Fibroblast of lung (primary cell): ENCODE measurements around the gene ZNF765. TPM values are rescaled to one million over a fixed set of nuclear protein-coding genes. Genes with fewer than 3 reads are reported as not detected.

Experiments
- DNase-seq, 2 donors: peaks; one replicate each; pipeline versions ENCODE4 v3.0.0 to v3.0.0-alpha.2; 2010; ENCODE audit warnings: low read depth in 2 of 2
- H2AFZ ChIP-seq: 2 replicates; pipeline ENCODE4 v1.5.1; 2012; ENCODE audit warnings: low read length, control low read depth, inconsistent platforms
- H3K27ac ChIP-seq: 2 replicates; pipeline ENCODE4 v1.5.1; 2011; ENCODE audit warnings: low read length, control low read depth; ENCODE audit not compliant: insufficient read depth
- H3K27me3 ChIP-seq: 2 replicates; pipeline ENCODE4 v1.5.1; 2011; ENCODE audit warnings: mild to moderate bottlenecking, low read length; ENCODE audit not compliant: control insufficient read depth, insufficient read depth
- H3K36me3 ChIP-seq: 2 replicates; pipeline ENCODE4 v1.5.1; 2011; ENCODE audit warnings: low read length; ENCODE audit not compliant: control insufficient read depth, insufficient read depth
- H3K4me1 ChIP-seq: 2 replicates; pipeline ENCODE4 v1.5.1; 2011; ENCODE audit warnings: low read length; ENCODE audit not compliant: control insufficient read depth, insufficient read depth; ENCODE audit errors: extremely low read depth
- H3K4me2 ChIP-seq: 2 replicates; pipeline ENCODE4 v1.5.1; 2011; ENCODE audit warnings: low read length, control low read depth; ENCODE audit not compliant: insufficient read depth; ENCODE audit errors: extremely low read depth
- H3K4me3 ChIP-seq, 4 experiments: fragments of 200-600 bp in 1 of 4; sonication (generic) in 1 of 4; replicated peaks in 1 of 4; 2 replicates each; pipeline ENCODE4 v1.5.1; 2011 to 2016; ENCODE audit warnings: low read length in 4 of 4, low read depth in 3 of 4, mild to moderate bottlenecking in 3 of 4, control low read depth in 2 of 4, inconsistent platforms in 1 of 4, mixed read lengths in 1 of 4; ENCODE audit not compliant: insufficient read depth in 1 of 4; ENCODE audit errors: control extremely low read depth in 1 of 4
- H3K79me2 ChIP-seq: 2 replicates; pipeline ENCODE4 v1.5.1; 2012; ENCODE audit warnings: mild to moderate bottlenecking, low read length, inconsistent platforms; ENCODE audit not compliant: control insufficient read depth, insufficient read depth
- H3K9ac ChIP-seq: 2 replicates; pipeline ENCODE4 v1.5.1; 2011; ENCODE audit warnings: mild to moderate bottlenecking, low read length, control low read depth; ENCODE audit not compliant: insufficient read depth
- H3K9me3 ChIP-seq: 2 replicates; pipeline ENCODE4 v1.5.1; 2012; ENCODE audit warnings: low read depth, low read length; ENCODE audit not compliant: control insufficient read depth, insufficient read depth
- H4K20me1 ChIP-seq: 2 replicates; pipeline ENCODE4 v1.5.1; 2011; ENCODE audit warnings: low read length; ENCODE audit not compliant: control insufficient read depth, insufficient read depth; ENCODE audit errors: extremely low read depth
- EZH2 ChIP-seq: IDR thresholded peaks from 2 replicates; pipeline ENCODE4 v1.5.1; 2012; ENCODE audit warnings: low read length, control low read depth, mild to moderate bottlenecking; ENCODE audit errors: missing control alignments
- polyA plus RNA-seq, 2 donors: library from polyadenylated mRNA; depleted of rRNA in 1 of 2; stranded (reverse) in 1 of 2; unstranded in 1 of 2; fragments of >200 nt; gene quantifications; 2 replicates each; pipeline ENCODE4 v1.2.1, GENCODE V29; 2011 to 2012; ENCODE audit warnings: missing spikeins in 1 of 2
- total RNA-seq: library from RNA; depleted of rRNA; stranded (reverse); fragments of >200 nt; gene quantifications from 2 replicates; pipeline ENCODE4 v1.2.1, GENCODE V29; 2014
- TF ChIP-seq, protein P1 (sequence below), 2 donors: IDR thresholded peaks in 1 of 2; conservative IDR thresholded peaks in 1 of 2; 1 replicate in 1 of 2; 2 replicates in 1 of 2; pipeline ENCODE4 v1.5.1; 2011 to 2012; ENCODE audit warnings: low read length in 2 of 2, control low read depth in 1 of 2, inconsistent platforms in 1 of 2, low read depth in 1 of 2, mild to moderate bottlenecking in 1 of 2

Gene ZNF765
- total and polyA plus RNA-seq, 2 donors (not counting 1 experiment from before 2014, with no cell fraction given): 5.3 to 14.7 TPM

- Histone ChIP-seq H3K4me3 (no peak overlapping the region), H4K20me1 (no peaks in the 10 kb centered on the region), H3K36me3 (no peaks in the 10 kb centered on the region), H3K27me3 (no peaks in the 10 kb centered on the region), H3K9ac (no peak overlapping the region), H3K9me3 (no peaks in the 10 kb centered on the region), H3K4me2 (no peak overlapping the region), H3K4me1 (no peaks in the 10 kb centered on the region), H2AFZ (no peak overlapping the region), H3K27ac (no peak overlapping the region), H3K79me2 (no peaks in the 10 kb centered on the region)
- TF ChIP-seq, protein P1, sequence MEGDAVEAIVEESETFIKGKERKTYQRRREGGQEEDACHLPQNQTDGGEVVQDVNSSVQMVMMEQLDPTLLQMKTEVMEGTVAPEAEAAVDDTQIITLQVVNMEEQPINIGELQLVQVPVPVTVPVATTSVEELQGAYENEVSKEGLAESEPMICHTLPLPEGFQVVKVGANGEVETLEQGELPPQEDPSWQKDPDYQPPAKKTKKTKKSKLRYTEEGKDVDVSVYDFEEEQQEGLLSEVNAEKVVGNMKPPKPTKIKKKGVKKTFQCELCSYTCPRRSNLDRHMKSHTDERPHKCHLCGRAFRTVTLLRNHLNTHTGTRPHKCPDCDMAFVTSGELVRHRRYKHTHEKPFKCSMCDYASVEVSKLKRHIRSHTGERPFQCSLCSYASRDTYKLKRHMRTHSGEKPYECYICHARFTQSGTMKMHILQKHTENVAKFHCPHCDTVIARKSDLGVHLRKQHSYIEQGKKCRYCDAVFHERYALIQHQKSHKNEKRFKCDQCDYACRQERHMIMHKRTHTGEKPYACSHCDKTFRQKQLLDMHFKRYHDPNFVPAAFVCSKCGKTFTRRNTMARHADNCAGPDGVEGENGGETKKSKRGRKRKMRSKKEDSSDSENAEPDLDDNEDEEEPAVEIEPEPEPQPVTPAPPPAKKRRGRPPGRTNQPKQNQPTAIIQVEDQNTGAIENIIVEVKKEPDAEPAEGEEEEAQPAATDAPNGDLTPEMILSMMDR (conservative IDR thresholded peaks at IDR 0.05 in 1 of 2, IDR thresholded peaks at IDR 0.05 in 1 of 2; ENCODE audit: low read depth in 1 of 2, low read length in 2 of 2): no peak
- TF ChIP-seq EZH2: no peak
- DNase-seq: no peak
These were observed 67.9 kb downstream of the ZNF765 start for GRCh38 chr19:53462861-53463260.

DNA sequence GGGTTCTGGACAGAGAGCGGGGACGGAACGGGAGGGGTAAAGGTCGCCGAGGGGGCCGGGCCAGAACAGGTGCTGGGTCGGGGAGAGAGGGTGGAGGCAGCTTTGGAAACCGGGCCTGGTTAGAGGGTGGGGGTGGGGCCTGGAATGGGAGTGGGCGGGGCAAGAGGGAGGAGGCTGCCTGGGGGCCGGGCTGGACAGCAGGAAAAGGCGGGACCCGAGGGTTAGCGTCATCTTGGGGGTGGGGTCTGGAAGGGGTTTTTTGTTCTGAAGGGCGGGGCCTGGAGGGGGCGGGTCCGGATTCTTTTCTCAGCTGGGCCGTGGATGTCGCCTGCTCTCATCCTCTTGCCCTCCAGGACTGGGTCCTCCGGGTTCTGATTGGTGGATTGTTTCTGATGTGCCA lies 68.3 kb downstream of the ZNF765 start:
- no peak overlapping the region for H3K4me2 ChIP-seq
- H4K20me1 ChIP-seq: no peaks in the 10 kb centered on the region

GRCh38 chr19:53466726-53467484 lies 72.0 kb downstream of the ZNF765 start:
- H2AFZ ChIP-seq: peak overlapping the region; percentile 85

More for the DNA sequence above, 68.3 kb downstream of the ZNF765 start:
- Histone ChIP-seq H3K79me2 (no peaks in the 10 kb centered on the region), H3K9ac (no peak overlapping the region), H3K4me3 (no peak overlapping the region), H3K27me3 (no peaks in the 10 kb centered on the region), H3K9me3 (no peaks in the 10 kb centered on the region), H3K27ac (no peak overlapping the region), H3K36me3 (no peaks in the 10 kb centered on the region), H2AFZ (no peak overlapping the region), H3K4me1 (no peaks in the 10 kb centered on the region)
- TF ChIP-seq, protein P1 (conservative IDR thresholded peaks at IDR 0.05 in 1 of 2, IDR thresholded peaks at IDR 0.05 in 1 of 2; ENCODE audit: low read depth in 1 of 2, low read length in 2 of 2): no peak
- TF ChIP-seq EZH2: no peak
- peak; percentile 13 to 43 for DNase-seq

More at GRCh38 chr19:53466726-53467484, 72.0 kb downstream of the ZNF765 start:
- Histone ChIP-seq H3K27ac (no peak overlapping the region), H4K20me1 (no peaks in the 10 kb centered on the region), H3K36me3 (no peaks in the 10 kb centered on the region), H3K27me3 (no peaks in the 10 kb centered on the region), H3K9me3 (no peaks in the 10 kb centered on the region), H3K9ac (no peak overlapping the region), H3K4me3 (peak overlapping the region; percentile 48 to 81 (median 70)), H3K4me1 (no peaks in the 10 kb centered on the region), H3K79me2 (no peaks in the 10 kb centered on the region), H3K4me2 (peak overlapping the region; percentile 87)
- no peak for TF ChIP-seq EZH2
- TF ChIP-seq, protein P1 (conservative IDR thresholded peaks at IDR 0.05 in 1 of 2, IDR thresholded peaks at IDR 0.05 in 1 of 2; ENCODE audit: low read depth in 1 of 2, low read length in 2 of 2): no peak
- DNase-seq: no peak
